GM23338 (cell line): ENCODE measurements around the gene HIF1AN. TPM values are rescaled to one million over a fixed set of nuclear protein-coding genes. Genes with fewer than 3 reads are reported as not detected.

Experiments
- ATAC-seq: fragments of 200-7000 bp; cut with Tn5 transposase; 3 replicates; pipeline ENCODE4 v1.9.1; 2020
- DNase-seq: peaks from one replicate; pipeline ENCODE4 v3.0.0-alpha.2; 2015; ENCODE audit warnings: low spot score
- H2AFZ ChIP-seq: fragments of 200-600 bp; sonication (generic); 2 replicates; pipeline ENCODE4 v1.8.0; 2016; ENCODE audit warnings: antibody characterized with exemption, mild to moderate bottlenecking, moderate library complexity
- H3F3A ChIP-seq: fragments of 200-600 bp; sonication (generic); replicated peaks from 2 replicates; pipeline ENCODE4 v1.8.0; 2017; ENCODE audit warnings: antibody characterized with exemption, mixed run types, low read depth
- H3K27ac ChIP-seq: fragments of 200-600 bp; sonication (generic); 2 replicates; pipeline ENCODE4 v1.6.1; 2016; ENCODE audit warnings: low read depth
- H3K27me3 ChIP-seq: fragments of 200-600 bp; sonication (generic); 2 replicates; pipeline ENCODE4 v1.8.0; 2016; ENCODE audit warnings: mild to moderate bottlenecking, mixed run types, moderate library complexity; ENCODE audit not compliant: insufficient read depth
- H3K36me3 ChIP-seq: fragments of 200-600 bp; sonication (generic); 2 replicates; pipeline ENCODE4 v1.8.0; 2016; ENCODE audit warnings: mild to moderate bottlenecking; ENCODE audit not compliant: insufficient read depth
- H3K4me1 ChIP-seq: fragments of 200-600 bp; sonication (generic); 2 replicates; pipeline ENCODE4 v1.8.0; 2016; ENCODE audit warnings: mild to moderate bottlenecking, moderate library complexity; ENCODE audit not compliant: insufficient read depth
- H3K4me2 ChIP-seq: fragments of 200-600 bp; sonication (generic); 2 replicates; pipeline ENCODE4 v1.7.1; 2017; ENCODE audit warnings: mixed run types
- H3K4me3 ChIP-seq: fragments of 200-600 bp; sonication (generic); 2 replicates; pipeline ENCODE4 v1.6.1; 2016; ENCODE audit warnings: mixed run types
- H3K79me2 ChIP-seq: fragments of 200-600 bp; sonication (generic); replicated peaks from 2 replicates; pipeline ENCODE4 v1.8.0; 2017; ENCODE audit warnings: mild to moderate bottlenecking; ENCODE audit not compliant: insufficient read depth
- H3K9me2 ChIP-seq: fragments of 200-600 bp; sonication (generic); 2 replicates; pipeline ENCODE4 v1.8.0; 2017; ENCODE audit not compliant: insufficient read depth
- H4K20me1 ChIP-seq: fragments of 200-600 bp; sonication (generic); replicated peaks from 2 replicates; pipeline ENCODE4 v1.8.0; 2017; ENCODE audit warnings: mild to moderate bottlenecking; ENCODE audit not compliant: insufficient read depth
- H3K27ac Mint-ChIP-seq: 2 replicates; pipeline ENCODE4 v1.8.0; 2020; ENCODE audit warnings: inconsistent platforms, mild to moderate bottlenecking, moderate library complexity, mixed read lengths
- H3K27me3 Mint-ChIP-seq: 3 replicates; pipeline ENCODE4 v1.8.0; 2022; ENCODE audit warnings: low read depth, mild to moderate bottlenecking, moderate library complexity, mixed read lengths, inconsistent platforms; ENCODE audit not compliant: insufficient read depth, poor library complexity
- H3K36me3 Mint-ChIP-seq: 3 replicates; pipeline ENCODE4 v1.8.0; 2021; ENCODE audit warnings: low read depth, mild to moderate bottlenecking, inconsistent platforms, moderate library complexity, mixed read lengths
- H3K4me1 Mint-ChIP-seq: 3 replicates; pipeline ENCODE4 v1.8.0; 2020; ENCODE audit warnings: mild to moderate bottlenecking, inconsistent platforms, mixed read lengths
- H3K4me3 Mint-ChIP-seq: 3 replicates; pipeline ENCODE4 v1.8.0; 2021; ENCODE audit warnings: moderate library complexity, mild to moderate bottlenecking, inconsistent platforms, mixed read lengths
- H3K9me3 Mint-ChIP-seq: 3 replicates; pipeline ENCODE4 v1.8.0; 2020; ENCODE audit warnings: moderate library complexity, mild to moderate bottlenecking, inconsistent platforms, mixed read lengths
- CREB1 ChIP-seq: fragments of 250-450 bp; sonication (Bioruptor Pico); IDR thresholded peaks from 2 replicates; pipeline ENCODE4 v1.5.0; 2020; ENCODE audit warnings: low read depth, mild to moderate bottlenecking, moderate library complexity
- EZH2 ChIP-seq: fragments of 200-600 bp; sonication (generic); IDR thresholded peaks from one replicate; pipeline ENCODE4 v1.8.0; 2017; ENCODE audit warnings: antibody characterized with exemption, mild to moderate bottlenecking, low read depth; ENCODE audit not compliant: unreplicated experiment
- EZH2phosphoT487 ChIP-seq: fragments of 200-600 bp; sonication (generic); IDR thresholded peaks from one replicate; pipeline ENCODE4 v1.8.1; 2018; ENCODE audit warnings: antibody characterized with exemption; ENCODE audit not compliant: unreplicated experiment
- JUNB ChIP-seq: IDR thresholded peaks from one replicate; pipeline ENCODE4 v1.6.1; 2016; ENCODE audit warnings: antibody characterized with exemption; ENCODE audit not compliant: unreplicated experiment
- NANOG ChIP-seq: IDR thresholded peaks from 2 replicates; pipeline ENCODE4 v1.6.1; 2016; ENCODE audit warnings: antibody characterized with exemption, borderline replicate concordance
- POLR2AphosphoS5 ChIP-seq: IDR thresholded peaks from 2 replicates; pipeline ENCODE4 v1.6.1; 2016; ENCODE audit warnings: antibody characterized with exemption, low read depth
- STAT1 ChIP-seq: IDR thresholded peaks from one replicate; pipeline ENCODE4 v1.6.1; 2016; ENCODE audit warnings: antibody characterized with exemption; ENCODE audit not compliant: unreplicated experiment
- ZNF114 ChIP-seq: fragments of 250-450 bp; sonication (Bioruptor Pico); IDR thresholded peaks from 2 replicates; pipeline ENCODE4 v1.5.0; 2020; ENCODE audit warnings: mild to moderate bottlenecking, moderate library complexity
- ZNF331 ChIP-seq: fragments of 250-450 bp; sonication (Bioruptor Pico); IDR thresholded peaks from 2 replicates; pipeline ENCODE4 v1.5.0; 2020; ENCODE audit warnings: low read depth, mild to moderate bottlenecking, moderate library complexity
- polyA plus RNA-seq: library from polyadenylated mRNA; unstranded; fragments of >200 nt; fragmentation: Nextera tagmentation; extraction: Ambion mirVana; gene quantifications from 2 replicates; pipeline ENCODE4 v1.2.1, GENCODE V29; 2016
- total RNA-seq: library from RNA; depleted of rRNA; stranded (reverse); fragments of >200 nt; shearing (Covaris generic); gene quantifications from 2 replicates; pipeline ENCODE4 v1.2.3, GENCODE V29; 2014
- TF ChIP-seq, protein P1 (sequence below): IDR thresholded peaks from one replicate; pipeline ENCODE4 v1.6.1; 2018; ENCODE audit warnings: antibody characterized with exemption; ENCODE audit not compliant: unreplicated experiment
- TF ChIP-seq, protein P2 (sequence below): fragments of 250-450 bp; sonication (Bioruptor Pico); IDR thresholded peaks from 2 replicates; pipeline ENCODE4 v1.5.0; 2020; ENCODE audit warnings: mild to moderate bottlenecking, moderate library complexity
- TF ChIP-seq, protein P3 (sequence below), 2 experiments: fragments of 200-600 bp in 1 of 2; sonication (generic) in 1 of 2; conservative IDR thresholded peaks; 2 replicates each; pipeline versions ENCODE4 v1.5.1 to v1.6.1; 2016 to 2017; ENCODE audit warnings: antibody characterized with exemption in 2 of 2, low read depth in 2 of 2, mild to moderate bottlenecking in 2 of 2, moderate library complexity in 1 of 2
- TF ChIP-seq, protein P4 (sequence below): IDR thresholded peaks from 2 replicates; pipeline ENCODE4 v1.6.1; 2016; ENCODE audit warnings: antibody characterized with exemption

HIF1AN gene
- total and polyA plus RNA-seq, 2 experiments from 2014 or later: 9.9 to 26.3 TPM

DNA sequence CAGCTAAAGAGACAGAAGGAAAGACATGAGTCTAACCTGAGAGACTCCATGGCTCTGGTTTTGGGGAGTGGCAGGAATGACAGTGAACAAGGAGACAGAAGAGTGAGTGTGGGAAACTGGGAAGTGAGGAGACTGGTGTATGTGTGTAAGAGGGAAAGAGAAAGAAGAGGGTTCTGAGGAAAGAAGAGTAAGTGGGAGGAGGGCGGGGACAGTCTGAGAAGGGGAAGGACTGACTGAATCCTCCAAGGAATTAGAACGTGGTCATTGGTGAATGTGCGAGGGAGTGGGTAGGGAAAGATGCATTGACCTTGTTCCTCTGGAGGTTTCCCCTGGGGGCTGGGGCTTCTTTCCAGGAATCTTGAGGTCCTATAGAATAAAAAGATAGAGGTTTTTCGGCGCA, 46.3 kb upstream of the HIF1AN start:
- no peaks in the 10 kb centered on the region; the same call in 1 of the 2 replicates for H3K36me3 ChIP-seq
- peaks cover 57% of the 10 kb centered on the region for H3K27me3 ChIP-seq
- no peak overlapping the region for H3K4me3 ChIP-seq
- H3F3A ChIP-seq: peaks cover 7% of the 10 kb centered on the region
- TF ChIP-seq CREB1 (no peak), NANOG (no peak), ZNF331 (no peak), POLR2AphosphoS5 (no peak), EZH2phosphoT487 (no peak), ZNF114 (CRISPR knock-in tag) (no peak), STAT1 (no peak), JUNB (no peak), EZH2 (no peak)
- TF ChIP-seq, protein P1, sequence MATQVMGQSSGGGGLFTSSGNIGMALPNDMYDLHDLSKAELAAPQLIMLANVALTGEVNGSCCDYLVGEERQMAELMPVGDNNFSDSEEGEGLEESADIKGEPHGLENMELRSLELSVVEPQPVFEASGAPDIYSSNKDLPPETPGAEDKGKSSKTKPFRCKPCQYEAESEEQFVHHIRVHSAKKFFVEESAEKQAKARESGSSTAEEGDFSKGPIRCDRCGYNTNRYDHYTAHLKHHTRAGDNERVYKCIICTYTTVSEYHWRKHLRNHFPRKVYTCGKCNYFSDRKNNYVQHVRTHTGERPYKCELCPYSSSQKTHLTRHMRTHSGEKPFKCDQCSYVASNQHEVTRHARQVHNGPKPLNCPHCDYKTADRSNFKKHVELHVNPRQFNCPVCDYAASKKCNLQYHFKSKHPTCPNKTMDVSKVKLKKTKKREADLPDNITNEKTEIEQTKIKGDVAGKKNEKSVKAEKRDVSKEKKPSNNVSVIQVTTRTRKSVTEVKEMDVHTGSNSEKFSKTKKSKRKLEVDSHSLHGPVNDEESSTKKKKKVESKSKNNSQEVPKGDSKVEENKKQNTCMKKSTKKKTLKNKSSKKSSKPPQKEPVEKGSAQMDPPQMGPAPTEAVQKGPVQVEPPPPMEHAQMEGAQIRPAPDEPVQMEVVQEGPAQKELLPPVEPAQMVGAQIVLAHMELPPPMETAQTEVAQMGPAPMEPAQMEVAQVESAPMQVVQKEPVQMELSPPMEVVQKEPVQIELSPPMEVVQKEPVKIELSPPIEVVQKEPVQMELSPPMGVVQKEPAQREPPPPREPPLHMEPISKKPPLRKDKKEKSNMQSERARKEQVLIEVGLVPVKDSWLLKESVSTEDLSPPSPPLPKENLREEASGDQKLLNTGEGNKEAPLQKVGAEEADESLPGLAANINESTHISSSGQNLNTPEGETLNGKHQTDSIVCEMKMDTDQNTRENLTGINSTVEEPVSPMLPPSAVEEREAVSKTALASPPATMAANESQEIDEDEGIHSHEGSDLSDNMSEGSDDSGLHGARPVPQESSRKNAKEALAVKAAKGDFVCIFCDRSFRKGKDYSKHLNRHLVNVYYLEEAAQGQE: no peak
- TF ChIP-seq, protein P2, sequence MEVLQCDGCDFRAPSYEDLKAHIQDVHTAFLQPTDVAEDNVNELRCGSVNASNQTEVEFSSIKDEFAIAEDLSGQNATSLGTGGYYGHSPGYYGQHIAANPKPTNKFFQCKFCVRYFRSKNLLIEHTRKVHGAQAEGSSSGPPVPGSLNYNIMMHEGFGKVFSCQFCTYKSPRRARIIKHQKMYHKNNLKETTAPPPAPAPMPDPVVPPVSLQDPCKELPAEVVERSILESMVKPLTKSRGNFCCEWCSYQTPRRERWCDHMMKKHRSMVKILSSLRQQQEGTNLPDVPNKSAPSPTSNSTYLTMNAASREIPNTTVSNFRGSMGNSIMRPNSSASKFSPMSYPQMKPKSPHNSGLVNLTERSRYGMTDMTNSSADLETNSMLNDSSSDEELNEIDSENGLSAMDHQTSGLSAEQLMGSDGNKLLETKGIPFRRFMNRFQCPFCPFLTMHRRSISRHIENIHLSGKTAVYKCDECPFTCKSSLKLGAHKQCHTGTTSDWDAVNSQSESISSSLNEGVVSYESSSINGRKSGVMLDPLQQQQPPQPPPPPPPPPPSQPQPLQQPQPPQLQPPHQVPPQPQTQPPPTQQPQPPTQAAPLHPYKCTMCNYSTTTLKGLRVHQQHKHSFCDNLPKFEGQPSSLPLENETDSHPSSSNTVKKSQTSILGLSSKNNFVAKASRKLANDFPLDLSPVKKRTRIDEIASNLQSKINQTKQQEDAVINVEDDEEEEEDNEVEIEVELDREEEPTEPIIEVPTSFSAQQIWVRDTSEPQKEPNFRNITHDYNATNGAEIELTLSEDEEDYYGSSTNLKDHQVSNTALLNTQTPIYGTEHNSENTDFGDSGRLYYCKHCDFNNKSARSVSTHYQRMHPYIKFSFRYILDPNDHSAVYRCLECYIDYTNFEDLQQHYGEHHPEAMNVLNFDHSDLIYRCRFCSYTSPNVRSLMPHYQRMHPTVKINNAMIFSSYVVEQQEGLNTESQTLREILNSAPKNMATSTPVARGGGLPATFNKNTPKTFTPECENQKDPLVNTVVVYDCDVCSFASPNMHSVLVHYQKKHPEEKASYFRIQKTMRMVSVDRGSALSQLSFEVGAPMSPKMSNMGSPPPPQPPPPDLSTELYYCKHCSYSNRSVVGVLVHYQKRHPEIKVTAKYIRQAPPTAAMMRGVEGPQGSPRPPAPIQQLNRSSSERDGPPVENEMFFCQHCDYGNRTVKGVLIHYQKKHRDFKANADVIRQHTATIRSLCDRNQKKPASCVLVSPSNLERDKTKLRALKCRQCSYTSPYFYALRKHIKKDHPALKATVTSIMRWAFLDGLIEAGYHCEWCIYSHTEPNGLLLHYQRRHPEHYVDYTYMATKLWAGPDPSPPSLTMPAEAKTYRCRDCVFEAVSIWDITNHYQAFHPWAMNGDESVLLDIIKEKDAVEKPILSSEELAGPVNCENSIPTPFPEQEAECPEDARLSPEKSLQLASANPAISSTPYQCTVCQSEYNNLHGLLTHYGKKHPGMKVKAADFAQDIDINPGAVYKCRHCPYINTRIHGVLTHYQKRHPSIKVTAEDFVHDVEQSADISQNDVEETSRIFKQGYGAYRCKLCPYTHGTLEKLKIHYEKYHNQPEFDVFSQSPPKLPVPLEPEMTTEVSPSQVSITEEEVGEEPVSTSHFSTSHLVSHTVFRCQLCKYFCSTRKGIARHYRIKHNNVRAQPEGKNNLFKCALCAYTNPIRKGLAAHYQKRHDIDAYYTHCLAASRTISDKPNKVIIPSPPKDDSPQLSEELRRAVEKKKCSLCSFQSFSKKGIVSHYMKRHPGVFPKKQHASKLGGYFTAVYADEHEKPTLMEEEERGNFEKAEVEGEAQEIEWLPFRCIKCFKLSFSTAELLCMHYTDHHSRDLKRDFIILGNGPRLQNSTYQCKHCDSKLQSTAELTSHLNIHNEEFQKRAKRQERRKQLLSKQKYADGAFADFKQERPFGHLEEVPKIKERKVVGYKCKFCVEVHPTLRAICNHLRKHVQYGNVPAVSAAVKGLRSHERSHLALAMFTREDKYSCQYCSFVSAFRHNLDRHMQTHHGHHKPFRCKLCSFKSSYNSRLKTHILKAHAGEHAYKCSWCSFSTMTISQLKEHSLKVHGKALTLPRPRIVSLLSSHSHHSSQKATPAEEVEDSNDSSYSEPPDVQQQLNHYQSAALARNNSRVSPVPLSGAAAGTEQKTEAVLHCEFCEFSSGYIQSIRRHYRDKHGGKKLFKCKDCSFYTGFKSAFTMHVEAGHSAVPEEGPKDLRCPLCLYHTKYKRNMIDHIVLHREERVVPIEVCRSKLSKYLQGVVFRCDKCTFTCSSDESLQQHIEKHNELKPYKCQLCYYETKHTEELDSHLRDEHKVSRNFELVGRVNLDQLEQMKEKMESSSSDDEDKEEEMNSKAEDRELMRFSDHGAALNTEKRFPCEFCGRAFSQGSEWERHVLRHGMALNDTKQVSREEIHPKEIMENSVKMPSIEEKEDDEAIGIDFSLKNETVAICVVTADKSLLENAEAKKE (CRISPR knock-in tag): no peak
- TF ChIP-seq, protein P3, sequence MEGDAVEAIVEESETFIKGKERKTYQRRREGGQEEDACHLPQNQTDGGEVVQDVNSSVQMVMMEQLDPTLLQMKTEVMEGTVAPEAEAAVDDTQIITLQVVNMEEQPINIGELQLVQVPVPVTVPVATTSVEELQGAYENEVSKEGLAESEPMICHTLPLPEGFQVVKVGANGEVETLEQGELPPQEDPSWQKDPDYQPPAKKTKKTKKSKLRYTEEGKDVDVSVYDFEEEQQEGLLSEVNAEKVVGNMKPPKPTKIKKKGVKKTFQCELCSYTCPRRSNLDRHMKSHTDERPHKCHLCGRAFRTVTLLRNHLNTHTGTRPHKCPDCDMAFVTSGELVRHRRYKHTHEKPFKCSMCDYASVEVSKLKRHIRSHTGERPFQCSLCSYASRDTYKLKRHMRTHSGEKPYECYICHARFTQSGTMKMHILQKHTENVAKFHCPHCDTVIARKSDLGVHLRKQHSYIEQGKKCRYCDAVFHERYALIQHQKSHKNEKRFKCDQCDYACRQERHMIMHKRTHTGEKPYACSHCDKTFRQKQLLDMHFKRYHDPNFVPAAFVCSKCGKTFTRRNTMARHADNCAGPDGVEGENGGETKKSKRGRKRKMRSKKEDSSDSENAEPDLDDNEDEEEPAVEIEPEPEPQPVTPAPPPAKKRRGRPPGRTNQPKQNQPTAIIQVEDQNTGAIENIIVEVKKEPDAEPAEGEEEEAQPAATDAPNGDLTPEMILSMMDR (conservative IDR thresholded peaks at IDR 0.05; ENCODE audit: low read depth in 2 of 2): no peak
- TF ChIP-seq, protein P4, sequence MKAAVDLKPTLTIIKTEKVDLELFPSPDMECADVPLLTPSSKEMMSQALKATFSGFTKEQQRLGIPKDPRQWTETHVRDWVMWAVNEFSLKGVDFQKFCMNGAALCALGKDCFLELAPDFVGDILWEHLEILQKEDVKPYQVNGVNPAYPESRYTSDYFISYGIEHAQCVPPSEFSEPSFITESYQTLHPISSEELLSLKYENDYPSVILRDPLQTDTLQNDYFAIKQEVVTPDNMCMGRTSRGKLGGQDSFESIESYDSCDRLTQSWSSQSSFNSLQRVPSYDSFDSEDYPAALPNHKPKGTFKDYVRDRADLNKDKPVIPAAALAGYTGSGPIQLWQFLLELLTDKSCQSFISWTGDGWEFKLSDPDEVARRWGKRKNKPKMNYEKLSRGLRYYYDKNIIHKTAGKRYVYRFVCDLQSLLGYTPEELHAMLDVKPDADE: no peak
- no peaks in the 10 kb centered on the region for H3K9me3 Mint-ChIP-seq
- H3K4me2 ChIP-seq: no peak overlapping the region
- H3K27ac ChIP-seq: no peak overlapping the region
- peaks cover 29% of the 10 kb centered on the region for H3K4me1 Mint-ChIP-seq
- H3K79me2 ChIP-seq: no peaks in the 10 kb centered on the region
- no peak overlapping the region for H3K27ac Mint-ChIP-seq
- no peak overlapping the region for H2AFZ ChIP-seq
- no peaks in the 10 kb centered on the region for H3K9me2 ChIP-seq
- H3K27me3 Mint-ChIP-seq: peaks cover 63% of the 10 kb centered on the region
- peaks cover 9% of the 10 kb centered on the region for H3K36me3 Mint-ChIP-seq
- H3K4me3 Mint-ChIP-seq: no peak overlapping the region
- DNase-seq (no peak), ATAC-seq (no peak)
- no peaks in the 10 kb centered on the region for H4K20me1 ChIP-seq
- peaks cover 25% of the 10 kb centered on the region for H3K4me1 ChIP-seq
